GM21515 (cell line): ENCODE results near the gene MMP24OS.

ENCODE experiments used
- ATAC-seq: cut with Tn5 transposase; IDR thresholded peaks from one replicate; pipeline ENCODE4 v1.9.1; 2021; ENCODE audit not compliant: unreplicated experiment

The MMP24OS gene

GRCh38 chr20:35291654-35292503, 14.0 kb upstream of the MMP24OS start, which contains the start of gene FAM83C:
TSS of gene FAM83C (minus strand) at chr20:35292425. CDS start at chr20:35292304, 121 bp downstream.
- no peak for ATAC-seq

- no peak for ATAC-seq
These were observed 13.0 kb upstream of the MMP24OS start for GRCh38 chr20:35290887-35291417.

GRCh38 chr20:35290186-35290886, 12.4 kb upstream of the MMP24OS start:
- no peak for ATAC-seq

- no peak for ATAC-seq
These were observed 10.6 kb upstream of the MMP24OS start for GRCh38 chr20:35288325-35289060.

GRCh38 chr20:35287509-35288324, 9.8 kb upstream of the MMP24OS start:
- ATAC-seq = no peak

- no peak for ATAC-seq
These were observed 9.1 kb upstream of the MMP24OS start for GRCh38 chr20:35286899-35287508.

- ATAC-seq = no peak
These were observed 8.4 kb upstream of the MMP24OS start for GRCh38 chr20:35286077-35286898.

GRCh38 chr20:35285806-35286076, 7.8 kb upstream of the MMP24OS start:
- ATAC-seq = no peak

GRCh38 chr20:35284992-35285805, 7.3 kb upstream of the MMP24OS start:
- no peak for ATAC-seq

GRCh38 chr20:35284267-35284991, 6.5 kb upstream of the MMP24OS start, which contains the start of gene EIF6:
TSS of gene EIF6 (minus strand) at chr20:35284772. CDS start at chr20:35284487, 285 bp downstream.
- peak; percentile 71 for ATAC-seq

GRCh38 chr20:35283441-35284266, 5.7 kb upstream of the MMP24OS start:
- ATAC-seq = no peak

- ATAC-seq = no peak
These were observed 3.7 kb upstream of the MMP24OS start for GRCh38 chr20:35281506-35282101.

- ATAC-seq = no peak
These were observed 2.6 kb upstream of the MMP24OS start for GRCh38 chr20:35280523-35280922.

GRCh38 chr20:35279533-35280174, 1.7 kb upstream of the MMP24OS start:
- no peak for ATAC-seq

- ATAC-seq = no peak
These were observed 1.1 kb upstream of the MMP24OS start for GRCh38 chr20:35279040-35279439.

- peak; percentile 21 for ATAC-seq
These were observed 795 bp downstream of the MMP24OS start for GRCh38 chr20:35277127-35277526.
